Breast epithelium (tissue), 3 donors: ENCODE measurements around the gene FRY.

Experiments used
- CTCF ChIP-seq, 3 donors: fragments of 450-650 bp; IDR thresholded peaks; one replicate each; pipeline ENCODE4 v1.5.1; 2016 to 2017; ENCODE audit warnings: antibody characterized with exemption in 3 of 3, mild to moderate bottlenecking in 3 of 3, moderate library complexity in 3 of 3
- POLR2A ChIP-seq: fragments of 450-650 bp; IDR thresholded peaks from one replicate; pipeline ENCODE4 v1.6.1; 2016; ENCODE audit warnings: antibody characterized with exemption, mild to moderate bottlenecking, moderate library complexity
- POLR2AphosphoS5 ChIP-seq, 3 donors: sonication (generic); formaldehyde crosslinking; IDR thresholded peaks; one replicate each; pipeline ENCODE4 v1.6.1; 2017; ENCODE audit warnings: antibody characterized with exemption in 3 of 3

- no peak for TF ChIP-seq CTCF (IDR thresholded peaks at IDR 0.05)
- no peak for TF ChIP-seq POLR2AphosphoS5 (IDR thresholded peaks at IDR 0.05)
- TF ChIP-seq POLR2A: no peak
Observed at GRCh38 chr13:32245555-32245954, 214.0 kb downstream of the FRY start.
